MV-4-11 (cell line): ENCODE results near the gene U2AF2.

Source experiments
- DNase-seq: peaks from one replicate; lab custom pipeline; 2025; lab: John Stamatoyannopoulos, UW

The U2AF2 gene

DNA sequence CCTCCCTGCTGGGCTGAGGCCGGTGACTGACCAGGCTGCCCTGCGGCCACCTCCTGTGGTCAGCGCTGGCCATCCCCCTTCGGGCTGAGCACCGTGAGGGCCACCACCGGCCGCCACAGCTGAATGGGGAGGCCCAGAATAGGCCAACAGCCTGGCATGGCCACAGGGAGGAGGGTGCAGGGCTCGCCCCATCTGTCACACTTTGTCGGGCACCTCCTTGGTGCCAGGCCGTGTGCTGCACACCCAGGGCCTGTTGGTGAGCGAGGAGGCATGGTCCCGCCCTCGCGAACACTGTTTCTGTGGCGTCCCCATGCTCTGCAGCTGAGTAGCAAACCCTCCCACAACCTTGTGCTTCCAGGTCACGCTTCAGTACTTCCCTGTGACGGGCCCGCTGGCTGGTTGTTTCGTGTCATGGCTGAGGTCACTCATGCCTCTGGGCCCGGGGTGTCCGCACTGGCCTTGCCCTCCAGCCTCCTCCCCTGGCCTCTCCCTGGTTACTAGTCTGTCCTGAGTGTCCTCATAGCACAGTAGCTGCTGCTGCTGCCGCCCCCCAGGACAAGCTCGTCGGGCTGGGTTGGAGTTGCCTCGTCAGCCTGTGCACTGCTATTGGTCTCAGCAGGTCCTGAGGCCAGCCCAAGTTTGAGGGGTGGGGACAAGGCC is 35.4 kb downstream of the U2AF2 start:
- no peak for DNase-seq

DNA sequence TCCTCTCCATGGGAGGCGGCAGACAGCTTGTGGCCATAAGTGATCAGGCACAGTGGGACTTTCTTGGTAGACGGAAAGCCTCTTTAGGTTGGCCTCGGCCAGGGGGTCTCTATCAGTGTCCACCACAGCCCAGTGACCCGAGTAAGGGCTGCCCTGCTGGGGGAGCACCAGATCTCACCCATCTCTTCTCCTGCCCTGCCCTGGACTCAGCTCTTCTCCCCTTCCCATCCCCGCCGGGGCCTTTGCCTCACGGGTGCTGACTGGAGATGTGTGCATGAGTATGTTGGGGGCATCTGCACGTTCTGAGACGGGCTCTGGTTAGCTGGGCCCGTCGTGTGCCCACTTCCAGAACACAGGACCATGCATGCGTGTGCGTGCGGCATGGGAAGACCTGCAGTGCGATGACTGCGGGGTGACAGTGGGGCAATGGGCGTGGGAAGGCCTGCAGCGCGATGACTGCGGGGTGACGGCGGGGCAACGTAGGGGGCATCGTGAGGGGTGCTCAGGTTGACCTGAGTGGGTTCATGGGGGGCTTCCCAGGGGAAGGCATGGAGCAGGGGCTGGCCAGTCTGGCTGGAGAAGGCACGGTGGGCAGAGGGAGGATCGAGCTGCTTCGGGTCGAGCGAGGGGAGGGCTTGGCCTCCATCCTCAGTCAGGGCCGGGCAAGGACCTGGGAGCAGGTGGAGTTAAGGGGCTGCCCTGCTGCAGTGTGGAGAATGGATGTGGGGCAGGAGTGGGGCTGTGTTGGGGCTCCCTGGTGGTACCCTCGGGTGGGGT is 36.1 kb downstream of the U2AF2 start:
- DNase-seq = no peak

DNA sequence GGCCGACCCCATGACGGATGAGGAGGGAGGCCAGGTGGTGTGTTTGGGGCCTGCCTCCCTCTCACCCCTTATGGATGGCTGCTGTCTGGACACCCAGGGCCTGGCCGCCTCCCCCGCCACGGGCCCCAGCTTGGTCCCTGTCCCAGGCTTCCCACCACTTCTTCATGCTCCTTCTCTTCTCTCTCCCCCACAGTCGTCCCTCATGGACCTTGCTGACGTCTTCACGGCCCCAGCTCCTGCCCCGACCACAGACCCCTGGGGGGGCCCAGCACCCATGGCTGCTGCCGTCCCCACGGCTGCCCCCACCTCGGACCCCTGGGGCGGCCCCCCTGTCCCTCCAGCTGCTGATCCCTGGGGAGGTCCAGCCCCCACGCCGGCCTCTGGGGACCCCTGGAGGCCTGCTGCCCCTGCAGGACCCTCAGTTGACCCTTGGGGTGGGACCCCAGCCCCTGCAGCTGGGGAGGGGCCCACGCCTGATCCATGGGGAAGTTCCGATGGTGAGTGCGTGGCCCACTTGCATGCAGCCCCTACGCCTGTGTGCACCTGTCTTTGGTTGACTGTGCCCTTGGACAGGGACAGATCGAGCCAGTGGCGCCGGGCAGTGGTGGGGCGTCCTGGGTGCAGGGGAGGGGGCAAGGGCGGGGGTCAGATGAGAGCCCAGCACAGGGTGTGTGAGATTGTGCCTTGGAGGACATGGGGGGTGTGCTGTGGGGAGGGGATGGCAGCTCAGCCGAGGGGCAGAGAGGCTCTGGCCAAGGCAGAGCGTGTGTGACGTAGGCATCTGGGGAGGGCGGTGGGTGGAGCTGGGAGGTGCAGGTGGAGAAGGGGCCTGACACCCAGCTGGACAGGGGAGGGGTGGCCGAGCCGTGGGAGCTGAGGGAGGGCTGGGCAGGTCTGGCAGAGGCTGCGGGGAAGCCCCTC is 37.0 kb downstream of the U2AF2 start:
- no peak for DNase-seq

DNA sequence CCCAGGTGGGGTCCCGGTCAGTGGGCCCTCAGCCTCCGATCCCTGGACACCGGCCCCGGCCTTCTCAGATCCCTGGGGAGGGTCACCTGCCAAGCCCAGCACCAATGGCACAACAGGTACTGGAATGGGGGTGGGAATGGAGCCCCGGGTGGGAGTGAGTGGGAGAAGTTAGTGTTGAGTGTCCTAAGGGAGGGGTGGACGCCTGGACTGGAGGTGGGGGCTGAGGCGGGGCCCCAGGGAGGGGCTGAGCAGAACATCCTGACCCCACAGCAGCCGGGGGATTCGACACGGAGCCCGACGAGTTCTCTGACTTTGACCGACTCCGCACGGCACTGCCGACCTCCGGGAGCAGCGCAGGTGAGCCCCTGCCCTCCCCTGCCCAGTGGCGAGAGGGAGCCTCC is 37.8 kb downstream of the U2AF2 start:
- DNase-seq = no peak

DNA sequence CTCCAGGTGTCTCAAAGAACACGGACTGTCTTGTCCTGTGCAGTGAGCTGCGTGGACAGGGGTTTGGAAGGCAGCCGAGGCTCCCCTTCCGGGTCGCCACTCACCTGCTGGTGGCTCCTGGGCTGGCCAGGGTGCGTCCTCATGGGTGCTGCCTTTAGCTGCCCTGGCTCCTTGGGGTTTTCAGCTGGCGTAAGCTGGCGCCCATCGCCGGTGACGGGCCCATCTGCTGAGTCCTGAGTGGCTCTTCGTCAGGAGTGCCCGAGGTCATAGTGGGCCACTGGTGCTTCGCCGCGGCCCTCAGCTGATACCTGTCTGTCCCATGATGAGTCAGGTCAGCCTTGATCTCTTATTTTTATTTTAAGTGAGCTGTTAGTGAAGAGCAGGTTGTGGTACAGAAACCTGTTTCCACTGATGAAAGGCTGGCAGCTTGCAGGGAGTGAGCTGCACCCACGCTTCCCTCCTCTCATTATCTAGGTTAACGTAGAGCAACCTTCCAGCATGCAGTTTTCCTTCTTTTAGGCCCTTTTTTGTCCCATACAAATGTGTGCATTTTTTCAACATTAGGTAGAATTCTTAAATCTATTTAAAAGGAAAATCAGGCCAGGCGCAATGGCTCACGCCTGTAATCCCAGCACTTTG is 38.6 kb downstream of the U2AF2 start:
- DNase-seq = no peak

DNA sequence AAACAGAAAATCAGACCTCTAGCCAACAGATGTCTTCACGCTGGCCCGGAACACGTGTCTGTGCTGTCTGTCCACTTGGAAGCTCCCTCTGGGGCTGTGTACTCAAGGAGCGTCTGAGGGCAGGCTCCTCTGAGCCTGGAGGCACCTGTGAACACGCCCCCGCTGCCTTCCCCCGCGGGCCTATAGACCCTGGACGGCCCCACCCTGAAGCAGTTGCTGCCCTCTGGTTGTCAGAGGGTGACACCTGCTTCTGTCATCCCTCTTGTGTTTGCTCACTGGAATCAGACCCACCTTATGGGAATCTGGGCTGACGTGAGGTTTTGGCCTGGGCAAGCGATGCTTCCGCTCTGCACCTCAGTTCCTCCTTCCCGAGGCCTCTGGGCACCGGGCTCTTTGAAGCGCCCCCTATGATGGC is 39.4 kb downstream of the U2AF2 start:
- no peak for DNase-seq

DNA sequence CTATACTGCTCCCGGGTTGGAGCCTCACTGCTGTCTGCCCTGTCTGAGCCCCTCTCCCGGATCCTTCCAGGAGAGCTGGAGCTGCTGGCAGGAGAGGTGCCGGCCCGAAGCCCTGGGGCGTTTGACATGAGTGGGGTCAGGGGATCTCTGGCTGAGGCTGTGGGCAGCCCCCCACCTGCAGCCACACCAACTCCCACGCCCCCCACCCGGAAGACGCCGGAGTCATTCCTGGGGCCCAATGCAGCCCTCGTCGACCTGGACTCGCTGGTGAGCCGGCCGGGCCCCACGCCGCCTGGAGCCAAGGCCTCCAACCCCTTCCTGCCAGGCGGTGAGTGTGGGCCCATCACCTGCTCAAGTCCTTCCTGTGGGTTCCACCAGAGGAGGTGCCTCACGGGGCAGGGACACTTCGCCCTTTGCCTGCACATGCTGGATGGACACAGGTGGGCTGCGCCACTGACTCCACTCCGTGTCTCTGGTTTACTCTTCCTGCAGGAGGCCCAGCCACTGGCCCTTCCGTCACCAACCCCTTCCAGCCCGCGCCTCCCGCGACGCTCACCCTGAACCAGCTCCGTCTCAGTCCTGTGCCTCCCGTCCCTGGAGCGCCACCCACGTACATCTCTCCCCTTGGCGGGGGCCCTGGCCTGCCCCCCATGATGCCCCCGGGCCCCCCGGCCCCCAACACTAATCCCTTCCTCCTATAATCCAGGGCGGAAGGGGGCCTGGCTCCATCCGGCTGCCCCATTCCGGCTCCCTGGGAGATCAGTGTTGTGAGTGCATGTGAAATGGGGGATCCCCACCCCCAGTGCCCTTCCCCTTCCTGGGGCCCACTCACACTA is 40.0 kb downstream of the U2AF2 start:
- DNase-seq = no peak

DNA sequence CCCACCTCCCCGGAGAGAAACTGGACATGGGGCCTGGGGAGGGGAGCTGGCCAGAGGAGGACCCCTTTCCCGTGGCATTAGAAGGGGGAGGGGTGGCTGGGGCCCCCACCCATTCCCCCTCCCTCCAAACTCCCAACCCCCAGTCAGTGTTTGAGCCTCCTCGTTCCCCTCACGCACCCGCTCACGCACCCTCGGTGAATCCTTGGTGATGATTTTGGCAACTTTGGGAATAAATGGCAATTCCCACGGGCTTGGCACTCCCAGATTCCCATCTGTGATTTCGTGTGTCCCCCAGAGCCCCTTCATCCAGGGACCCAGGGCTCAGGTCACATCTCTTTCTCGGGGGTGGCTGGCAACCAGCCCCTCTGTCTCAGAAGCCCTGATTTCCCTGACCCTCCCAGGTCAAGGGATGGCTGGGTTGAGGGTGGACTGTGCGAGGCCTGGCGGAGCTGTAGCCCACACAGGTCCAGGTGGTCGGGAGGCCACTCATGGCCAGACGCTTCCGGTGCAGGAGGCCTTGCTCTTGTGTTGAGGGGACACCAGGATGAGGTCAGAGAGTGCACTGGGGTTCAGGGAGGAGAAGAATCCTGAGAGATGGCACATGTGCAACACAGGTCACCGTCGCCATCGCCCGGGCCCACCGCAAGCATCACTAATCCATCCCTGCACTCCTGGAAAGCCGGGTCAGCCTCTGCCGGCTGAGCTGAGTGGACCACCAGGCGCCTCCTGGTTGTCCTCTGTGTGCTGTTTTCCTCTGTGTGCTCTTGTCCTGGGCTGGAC is 40.9 kb downstream of the U2AF2 start:
- DNase-seq = no peak

DNA sequence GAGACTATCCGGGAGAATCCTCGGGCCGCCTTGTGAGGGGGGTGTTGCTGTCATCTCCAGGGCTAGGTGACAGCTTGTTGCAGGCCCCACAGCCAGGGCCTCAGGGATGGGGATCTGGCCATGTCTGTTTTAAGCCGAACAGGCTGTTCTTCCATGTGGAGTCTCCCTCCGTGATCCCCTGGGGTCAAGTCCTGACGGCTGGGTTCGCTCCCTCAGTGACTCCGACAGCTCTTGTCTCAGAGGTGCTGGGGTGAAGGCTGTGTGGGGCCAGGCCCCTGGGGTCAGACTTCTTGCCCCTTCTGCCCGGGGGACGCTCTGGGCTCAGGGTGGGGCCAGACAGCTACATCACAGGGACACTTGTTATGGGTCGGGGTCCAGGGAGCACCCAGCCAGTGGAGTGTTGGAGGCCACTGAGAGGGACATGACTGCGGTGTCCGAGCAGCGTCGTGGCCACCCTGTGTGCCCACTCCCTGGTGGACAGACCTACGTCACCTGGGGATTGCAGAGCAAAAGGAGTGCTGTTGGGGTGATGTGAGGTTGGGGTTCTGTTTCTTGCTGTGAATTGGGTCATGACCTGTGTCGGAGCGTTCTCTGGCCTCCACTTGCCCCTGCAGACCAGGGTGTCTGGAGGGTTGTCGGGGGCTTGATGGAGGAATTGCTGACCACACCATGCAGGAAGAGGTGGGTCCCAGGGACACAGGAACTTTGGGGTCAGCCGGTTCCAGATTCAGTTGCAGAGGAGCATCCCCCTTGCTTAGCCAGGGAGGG is 41.6 kb downstream of the U2AF2 start:
- DNase-seq = no peak

DNA sequence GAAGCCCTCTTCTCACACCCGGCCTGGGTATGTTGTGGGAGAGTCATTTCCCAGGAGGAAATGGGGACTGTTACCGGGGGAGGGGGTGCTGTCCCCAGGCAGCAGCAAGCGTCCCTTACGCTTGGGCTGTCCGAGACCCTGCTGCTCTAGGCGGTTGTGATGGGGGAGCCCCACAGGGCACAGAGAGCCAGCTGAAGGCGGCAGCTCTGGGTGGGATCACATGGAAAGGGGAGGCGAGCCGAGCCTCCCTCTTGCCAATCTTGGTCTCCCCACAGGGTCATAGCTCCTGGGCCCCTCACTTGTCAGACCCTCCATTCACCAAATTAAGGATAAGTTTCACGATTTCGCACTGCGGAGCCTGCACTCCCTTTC is 42.2 kb downstream of the U2AF2 start:
- no peak for DNase-seq

DNA sequence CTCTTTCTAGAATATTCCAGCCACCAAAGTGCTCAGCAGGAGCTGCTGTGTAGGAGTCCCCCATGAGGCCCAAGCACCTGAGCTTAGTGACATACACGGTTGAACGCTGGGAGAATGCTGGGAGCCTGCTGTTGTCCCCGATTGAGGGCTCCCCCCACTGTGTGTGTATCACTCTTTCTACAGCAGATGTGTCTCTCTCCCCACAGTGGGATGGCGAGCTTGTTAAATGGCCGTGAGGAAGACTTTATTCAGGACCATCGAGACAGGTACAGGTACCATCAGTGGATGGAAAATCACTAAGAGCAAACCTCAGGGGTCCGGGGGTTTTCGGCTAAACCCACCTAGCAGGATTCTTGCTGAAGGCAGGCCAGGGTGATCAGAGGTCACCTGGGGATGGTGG is 42.9 kb downstream of the U2AF2 start:
- no peak for DNase-seq

DNA sequence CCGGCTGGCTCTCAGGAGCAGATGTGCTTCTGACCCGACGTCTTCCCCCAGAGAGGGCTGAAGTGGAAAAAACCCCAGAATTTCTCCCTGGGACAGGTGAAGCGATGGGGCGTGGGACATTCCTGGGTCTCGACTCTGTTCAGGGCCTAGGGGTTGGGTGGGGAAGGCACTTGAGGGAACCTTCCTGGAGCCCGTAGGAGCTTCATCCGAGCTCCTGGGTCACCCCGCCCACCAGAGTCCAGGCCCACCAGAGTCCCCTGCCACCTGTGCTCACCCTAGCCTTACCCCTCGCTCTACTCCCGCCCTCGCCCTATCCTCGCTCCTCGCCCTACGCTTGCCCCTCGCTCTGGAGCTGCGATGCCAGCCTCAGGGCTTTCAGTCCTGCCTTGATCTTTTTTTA is 43.4 kb downstream of the U2AF2 start:
- DNase-seq = no peak

DNA sequence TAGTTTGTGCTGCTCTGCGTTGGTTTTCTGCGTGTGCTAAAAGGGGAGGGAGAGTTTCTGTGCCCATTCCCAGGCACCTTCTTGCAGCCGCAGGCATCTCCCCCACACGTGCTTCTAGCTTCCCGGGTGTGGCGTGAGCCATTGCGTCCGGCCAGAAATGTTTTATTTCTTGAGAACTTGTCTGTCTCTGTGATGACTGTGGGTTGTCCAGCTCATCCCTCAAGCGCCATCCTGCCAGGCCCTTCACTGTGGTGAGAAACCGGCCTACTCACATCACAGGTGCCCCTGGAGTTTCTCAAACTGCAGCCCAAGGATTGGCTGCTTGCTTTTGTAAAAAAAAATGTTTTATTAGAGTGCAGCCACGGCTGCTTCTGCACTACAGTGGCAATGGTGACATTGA is 44.4 kb downstream of the U2AF2 start:
- no peak for DNase-seq

DNA sequence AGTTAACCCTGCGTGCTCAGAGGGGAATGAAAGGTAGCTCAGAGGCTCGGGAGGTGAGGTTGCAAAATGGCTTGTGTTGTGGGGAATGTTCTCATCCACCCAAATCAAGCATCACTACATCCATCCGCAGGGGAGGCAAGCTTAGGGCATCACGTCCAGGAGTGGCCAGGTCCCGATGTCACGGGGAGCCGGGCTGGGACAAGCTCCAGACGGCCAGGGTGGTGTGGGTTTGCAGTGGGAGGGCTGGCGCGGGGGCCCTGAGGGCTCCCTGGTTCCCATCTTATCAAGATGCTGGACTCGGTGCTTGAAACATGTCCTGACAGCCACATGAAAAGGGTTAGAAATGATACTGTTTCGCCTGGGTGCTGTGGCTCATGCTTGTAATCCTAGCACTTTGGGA is 46.0 kb downstream of the U2AF2 start:
- DNase-seq = no peak

DNA sequence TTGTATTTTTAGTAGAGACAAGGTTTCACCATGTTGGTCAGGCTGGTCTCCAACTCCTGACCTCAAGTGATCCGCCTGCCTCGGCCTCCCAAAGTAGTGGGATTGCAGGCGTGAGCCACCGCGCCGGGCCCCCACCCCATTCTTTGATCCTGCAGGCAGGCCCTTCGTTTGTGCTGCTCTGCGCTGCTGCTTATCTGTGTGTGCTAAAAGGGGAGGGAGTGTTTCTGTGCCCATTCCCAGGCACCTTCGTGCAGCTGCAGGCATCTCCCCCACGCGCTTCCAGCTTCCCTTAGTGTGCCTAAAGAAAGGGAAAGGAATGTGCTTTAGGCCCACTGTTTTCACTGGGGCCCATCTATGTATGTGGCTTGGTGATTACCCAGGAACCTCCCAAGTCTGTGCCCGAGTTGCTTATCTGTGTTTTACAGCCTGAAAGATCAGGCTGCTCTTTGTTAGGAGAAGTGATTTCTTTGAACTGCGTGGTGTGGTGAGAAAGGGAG is 47.3 kb downstream of the U2AF2 start:
- DNase-seq = no peak

DNA sequence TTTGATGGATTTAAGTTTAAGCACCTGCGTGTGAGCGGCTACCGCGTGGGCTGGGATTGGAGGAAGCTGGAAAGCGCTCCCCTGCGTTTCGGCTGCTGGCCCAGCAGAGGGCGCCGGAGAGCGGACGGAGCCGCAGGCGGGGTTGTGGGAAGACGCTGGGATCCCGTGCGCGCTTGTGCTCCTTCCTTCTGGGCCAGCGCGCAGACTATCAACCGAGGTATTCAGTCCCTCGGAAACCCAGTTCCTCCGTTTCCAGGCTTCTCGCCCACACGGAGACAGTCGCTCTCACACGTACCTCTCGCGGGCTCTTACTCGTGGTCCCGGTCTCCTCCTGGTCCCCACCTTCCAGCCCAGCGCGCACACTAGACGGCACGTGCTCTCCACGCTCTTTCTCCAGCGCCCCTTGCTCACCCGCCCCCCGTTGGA is 49.0 kb downstream of the U2AF2 start:
- no peak for DNase-seq

DNA sequence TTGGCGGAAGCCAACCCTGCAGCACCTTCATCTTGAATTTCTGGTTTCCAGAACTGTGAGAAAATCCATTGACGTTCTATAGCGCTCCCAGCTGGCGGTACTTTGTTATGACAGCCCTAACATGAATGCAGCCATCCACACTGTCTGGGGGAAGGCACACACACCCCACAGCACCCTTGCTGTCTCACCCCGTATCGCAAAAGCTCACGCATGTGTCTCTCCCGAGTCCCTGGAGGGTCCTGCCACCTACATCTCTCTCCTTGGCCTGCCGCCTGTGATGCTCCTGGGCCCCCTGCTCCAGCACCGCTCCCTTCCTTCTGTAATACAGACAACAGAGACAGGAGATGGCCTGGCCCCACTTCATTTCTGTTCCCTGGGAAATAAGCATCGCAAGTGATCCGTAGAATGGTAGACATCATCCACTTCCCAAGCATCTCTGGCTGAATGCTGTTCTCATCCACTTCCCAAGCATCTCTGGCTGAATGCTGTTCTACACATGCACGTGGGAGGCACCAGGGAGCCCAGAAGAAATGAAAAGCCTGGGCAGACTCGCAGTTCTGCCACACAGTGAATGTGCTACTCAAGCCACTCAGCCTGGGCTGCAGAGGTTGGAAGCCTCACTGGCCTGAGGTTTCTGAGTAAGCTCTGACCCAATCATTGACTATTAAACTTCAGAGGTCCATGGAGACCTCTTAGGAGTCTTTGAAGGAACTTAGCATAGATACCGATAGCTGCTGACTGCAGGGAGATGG is 49.8 kb downstream of the U2AF2 start:
- no peak for DNase-seq

DNA sequence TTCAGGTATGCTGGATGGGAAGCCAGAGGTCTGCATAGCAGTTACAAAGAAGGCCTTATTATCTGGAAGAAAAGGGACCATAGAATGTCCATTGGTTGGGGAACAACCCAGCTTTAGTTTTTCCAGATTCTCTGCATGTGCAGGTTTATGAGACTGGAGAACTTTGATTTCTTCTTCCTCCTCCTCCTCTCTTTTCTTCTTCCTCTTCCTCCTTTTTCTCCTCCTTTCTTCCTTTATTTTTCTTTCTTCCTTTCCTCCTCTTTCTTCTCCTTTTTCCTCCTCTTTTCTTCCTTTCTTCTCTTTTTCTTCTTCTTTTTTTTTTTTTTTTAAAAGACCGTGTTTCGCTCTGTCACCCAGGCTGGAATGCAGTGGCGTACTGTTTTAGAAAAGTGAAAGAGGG is 51.1 kb downstream of the U2AF2 start:
- DNase-seq = no peak

DNA sequence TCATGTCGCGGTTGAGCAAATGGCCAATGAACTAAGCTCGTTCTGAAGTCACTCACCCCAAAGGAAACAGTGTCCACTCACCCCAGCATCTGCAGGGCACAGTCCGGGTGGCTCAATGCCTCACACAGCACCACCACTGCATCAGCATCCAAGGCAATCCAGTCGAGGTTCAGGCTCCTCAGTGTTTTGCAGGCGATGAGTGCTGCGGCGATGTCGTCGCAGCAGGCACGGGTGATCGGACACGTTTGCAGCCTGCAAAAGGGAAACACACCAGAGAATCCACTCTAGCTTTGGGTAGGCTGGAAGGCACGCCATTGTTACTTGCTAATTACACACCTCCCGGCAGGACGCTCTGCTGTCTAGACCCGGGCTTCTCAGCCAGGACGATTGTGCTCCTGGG is 56.9 kb downstream of the U2AF2 start:
- no peak for DNase-seq
